HG03175 (cell line): ENCODE results near the gene YDJC.
"Not testable (repeated sequence)": the region's sequence is repeated elsewhere in the genome, so short reads cannot be mapped to it uniquely, and the experiment has no call there.

Source experiments
- ATAC-seq: cut with Tn5 transposase; IDR thresholded peaks from one replicate; pipeline ENCODE4 v1.9.1; 2021; ENCODE audit warnings: mild to moderate bottlenecking, moderate library complexity; ENCODE audit not compliant: unreplicated experiment

YDJC gene

DNA sequence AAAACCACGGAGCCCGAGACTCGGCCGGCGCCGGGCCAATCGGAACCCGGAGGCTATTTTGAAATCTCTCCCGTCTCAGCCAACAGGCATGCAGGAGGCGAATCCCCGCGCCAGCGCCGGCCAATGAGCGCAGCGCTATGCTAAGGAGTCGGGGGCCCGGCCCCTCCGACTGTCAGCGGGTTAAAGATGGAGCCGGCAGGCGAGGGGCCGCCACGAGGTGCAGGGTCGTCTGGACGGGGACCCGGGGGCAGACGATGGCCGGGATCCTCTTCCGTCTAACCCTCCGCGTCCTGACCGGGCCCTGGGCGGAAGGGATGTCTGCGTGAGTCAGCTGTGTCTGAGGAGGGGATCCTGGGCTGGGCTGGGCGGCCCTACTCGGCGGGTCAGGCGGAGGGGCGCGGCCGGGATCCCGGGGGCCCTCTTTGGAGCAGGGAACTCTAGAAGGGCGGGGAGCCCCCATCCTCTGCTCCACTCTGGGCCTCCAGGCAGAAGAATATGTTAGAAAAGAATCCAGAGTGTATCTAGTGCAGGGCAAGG is 22.3 kb upstream of the YDJC start:
- peak; percentile 86 for ATAC-seq

GRCh38 chr22:21651521-21652009 is 21.7 kb upstream of the YDJC start:
- ATAC-seq = no peak

GRCh38 chr22:21650823-21651520 is 21.1 kb upstream of the YDJC start:
- ATAC-seq = no peak

DNA sequence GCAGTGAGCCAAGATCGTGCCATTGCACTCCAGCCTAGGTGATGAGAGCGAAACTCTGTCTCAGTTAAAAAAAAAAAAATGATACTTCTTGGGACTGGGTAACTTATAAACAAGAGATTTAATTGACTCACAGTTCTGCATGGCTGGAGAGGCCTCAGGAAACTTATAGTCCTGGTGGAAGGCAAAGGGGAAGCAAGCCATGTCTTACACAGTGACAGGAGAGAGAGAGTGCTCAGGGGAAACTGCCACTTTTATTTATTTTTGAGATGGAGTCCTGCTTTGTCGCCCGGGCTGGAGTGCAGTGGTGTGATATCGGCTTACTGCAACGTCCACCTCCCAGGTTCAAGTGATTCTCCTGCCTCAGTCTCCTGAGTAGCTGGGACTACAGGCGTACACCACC is 20.5 kb upstream of the YDJC start:
- no peak for ATAC-seq

GRCh38 chr22:21646608-21647590 is 17.1 kb upstream of the YDJC start:
- ATAC-seq = no peak

DNA sequence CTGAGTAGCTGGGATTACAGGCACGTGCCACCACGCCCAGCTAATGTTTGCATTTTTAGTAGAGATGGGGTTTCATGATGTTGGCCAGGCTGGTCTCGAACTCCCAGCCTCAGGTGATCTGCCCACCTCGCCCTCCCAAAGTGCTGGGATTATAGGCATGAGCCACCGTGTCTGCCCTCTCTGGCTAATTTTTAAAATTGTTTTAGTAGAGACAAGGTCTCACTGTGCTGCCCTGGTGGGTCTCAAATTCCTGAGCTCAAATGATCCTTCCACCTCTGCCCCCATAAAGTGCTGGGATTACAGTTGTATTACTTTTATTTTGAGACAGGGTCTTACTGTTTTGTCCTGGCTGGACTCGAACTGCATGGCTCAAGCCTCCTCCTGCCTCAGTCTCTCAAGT is 15.7 kb upstream of the YDJC start:
- ATAC-seq = not testable (repeated sequence)

DNA sequence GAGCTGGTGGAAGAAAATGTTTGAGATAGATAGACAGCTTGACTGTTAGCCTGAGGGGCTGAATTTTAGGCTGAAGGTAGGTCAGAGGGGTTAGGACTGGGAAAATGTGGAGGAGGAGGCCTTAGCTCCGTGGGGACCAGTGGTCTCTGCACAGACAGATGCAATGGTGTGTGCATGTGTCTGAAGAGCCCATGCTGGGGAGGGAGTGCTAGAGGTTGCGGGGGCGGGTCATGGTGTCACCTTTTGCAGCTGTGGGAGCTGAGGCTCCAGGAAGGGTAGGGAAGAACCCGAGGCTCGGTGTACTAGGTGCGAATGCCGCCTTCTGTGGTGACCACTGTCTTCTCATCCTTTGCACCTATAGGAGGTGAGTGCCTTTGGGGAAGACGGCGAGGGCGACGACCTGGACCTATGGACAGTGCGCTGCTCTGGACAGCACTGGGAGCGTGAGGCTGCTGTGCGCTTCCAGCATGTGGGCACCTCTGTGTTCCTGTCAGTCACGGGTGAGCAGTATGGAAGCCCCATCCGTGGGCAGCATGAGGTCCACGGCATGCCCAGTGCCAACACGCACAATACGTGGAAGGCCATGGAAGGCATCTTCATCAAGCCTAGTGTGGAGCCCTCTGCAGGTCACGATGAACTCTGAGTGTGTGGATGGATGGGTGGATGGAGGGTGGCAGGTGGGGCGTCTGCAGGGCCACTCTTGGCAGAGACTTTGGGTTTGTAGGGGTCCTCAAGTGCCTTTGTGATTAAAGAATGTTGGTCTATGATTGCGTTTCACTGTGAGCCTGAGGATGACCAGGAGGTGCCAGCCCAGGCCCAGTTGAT is 13.9 kb upstream of the YDJC start:
- ATAC-seq = no peak

DNA sequence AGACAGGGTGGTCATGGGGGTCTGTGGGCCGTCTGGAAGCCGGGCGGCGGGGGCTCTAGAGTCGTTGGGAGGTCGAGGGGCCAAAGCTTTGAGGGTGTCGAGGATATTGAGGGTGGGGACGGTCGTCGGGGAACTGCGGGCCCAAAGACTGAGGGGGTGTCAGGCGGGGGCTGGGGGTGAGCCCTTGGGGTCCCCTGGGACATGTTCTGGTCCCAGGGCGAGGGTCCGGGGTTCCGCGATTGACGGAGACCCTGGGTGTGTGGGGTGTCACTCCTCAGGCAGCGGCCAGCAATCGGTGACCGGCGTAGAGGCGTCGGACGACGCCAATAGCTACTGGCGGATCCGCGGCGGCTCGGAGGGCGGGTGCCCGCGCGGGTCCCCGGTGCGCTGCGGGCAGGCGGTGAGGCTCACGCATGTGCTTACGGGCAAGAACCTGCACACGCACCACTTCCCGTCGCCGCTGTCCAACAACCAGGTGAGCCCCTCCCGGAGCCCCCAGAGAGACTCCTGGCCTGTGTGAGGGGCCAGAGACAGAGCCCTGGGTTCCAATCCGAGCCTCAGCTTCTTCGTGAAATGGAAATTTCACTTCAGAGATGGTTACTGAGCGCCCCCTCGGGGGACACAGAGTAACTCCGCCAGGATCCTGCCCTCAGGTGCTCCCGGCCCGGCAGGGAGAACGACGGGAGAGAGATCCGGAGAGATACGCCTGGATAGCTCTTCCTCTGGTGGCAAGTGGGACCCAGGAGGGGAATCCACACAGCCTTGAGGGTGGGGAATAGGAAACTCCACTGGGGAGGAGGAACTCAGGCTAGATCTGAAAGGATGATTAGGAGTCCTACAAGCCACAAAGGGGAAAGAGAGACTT is 13.0 kb upstream of the YDJC start:
- no peak for ATAC-seq

DNA sequence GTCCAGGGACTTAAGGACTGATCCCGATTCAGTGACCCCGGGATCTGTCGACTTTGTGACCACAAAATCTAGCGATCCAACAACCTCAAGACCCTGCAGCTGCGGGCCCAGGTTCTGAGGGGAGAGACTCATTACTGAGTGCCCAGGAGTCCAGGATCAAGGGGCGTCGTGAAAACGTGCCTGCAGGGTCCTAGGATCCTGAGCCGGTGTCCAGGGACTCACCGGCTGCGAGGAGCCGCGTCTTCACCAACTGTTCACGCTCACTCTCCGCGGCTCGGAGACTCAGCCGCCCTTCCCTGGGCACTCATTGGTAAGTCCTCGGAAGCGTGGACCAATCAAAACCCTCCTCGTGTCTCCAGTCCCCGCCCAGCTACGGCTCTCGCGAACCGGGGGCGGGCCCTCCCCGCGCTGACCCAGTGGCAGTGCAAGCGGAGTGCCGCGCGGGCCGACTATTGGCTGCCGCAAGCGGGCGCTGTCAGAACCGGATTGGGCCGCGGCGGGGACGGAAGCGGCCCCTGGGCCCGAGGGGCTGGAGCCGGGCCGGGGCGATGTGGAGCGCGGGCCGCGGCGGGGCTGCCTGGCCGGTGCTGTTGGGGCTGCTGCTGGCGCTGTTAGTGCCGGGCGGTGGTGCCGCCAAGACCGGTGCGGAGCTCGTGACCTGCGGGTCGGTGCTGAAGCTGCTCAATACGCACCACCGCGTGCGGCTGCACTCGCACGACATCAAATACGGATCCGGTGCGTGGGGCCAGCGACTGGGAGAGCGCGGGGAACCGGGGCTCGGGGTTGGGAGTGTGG is 12.2 kb upstream of the YDJC start, which contains the start of gene SDF2L1:
Gene SDF2L1 (plus strand): TSS at position 514 of the 795 bp plus-strand sequence. CDS start 35 bp downstream, at position 549.
- peak; percentile 95 for ATAC-seq

DNA sequence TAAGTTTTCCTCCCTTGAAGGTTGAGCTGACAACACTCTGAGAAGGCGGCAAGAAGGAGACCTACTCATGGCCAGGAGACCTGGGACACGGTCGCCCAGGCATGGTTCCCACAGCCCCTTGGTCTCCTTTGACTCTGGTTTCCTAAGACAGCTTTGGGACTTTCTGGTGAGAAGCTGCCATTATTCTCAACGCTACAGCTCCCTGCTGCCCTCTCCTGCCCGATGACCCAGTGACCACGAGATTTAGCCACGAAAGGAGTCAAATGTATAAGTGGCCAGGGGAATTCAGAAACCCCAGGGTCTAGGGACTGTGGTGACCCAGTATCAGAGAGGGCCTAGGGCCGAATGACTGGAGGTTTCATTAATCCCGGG is 11.6 kb upstream of the YDJC start:
- ATAC-seq = no peak

- no peak for ATAC-seq
These were observed 11.0 kb upstream of the YDJC start for GRCh38 chr22:21640810-21641209.

DNA sequence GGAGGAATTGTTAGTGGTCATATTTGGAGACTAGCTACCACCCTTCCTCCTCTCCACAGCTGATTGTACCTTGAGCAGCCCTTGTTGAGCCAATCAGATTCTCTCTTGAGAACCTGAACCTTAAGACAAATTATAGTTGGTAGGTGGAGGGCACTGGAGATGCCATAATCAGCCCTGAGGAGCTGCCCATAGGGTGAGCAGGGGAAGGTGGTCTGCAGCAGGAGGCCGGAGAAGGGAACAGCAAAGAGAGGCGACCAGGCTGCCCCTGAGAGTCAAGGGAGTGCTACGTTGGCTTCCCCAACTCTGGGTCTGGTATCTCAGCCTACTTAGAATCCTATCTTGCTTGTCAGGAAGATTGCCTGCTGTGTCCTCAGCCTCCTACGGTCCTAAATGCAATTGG is 9.5 kb upstream of the YDJC start:
- no peak for ATAC-seq

DNA sequence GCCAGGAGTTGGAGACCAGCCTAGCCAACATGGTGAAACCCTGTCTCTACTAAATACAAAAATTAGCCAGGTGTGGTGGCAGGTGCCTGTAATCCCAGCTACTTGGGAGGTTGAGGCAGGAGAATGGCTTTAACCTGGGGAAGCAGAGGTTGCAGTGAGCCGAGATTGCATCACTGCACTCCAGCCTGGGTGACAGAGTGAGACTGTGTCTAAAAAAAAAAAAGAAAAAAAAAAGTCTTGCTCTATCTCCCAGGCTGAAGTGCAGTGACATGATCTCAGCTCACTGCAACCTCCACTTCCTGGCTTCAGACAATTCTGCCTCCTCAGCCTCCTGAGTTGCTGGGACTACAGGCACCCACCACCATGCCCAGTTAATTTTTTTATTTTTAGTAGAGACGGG is 7.6 kb upstream of the YDJC start:
- ATAC-seq = not testable (repeated sequence)

- ATAC-seq = no peak
These were observed 6.9 kb upstream of the YDJC start for GRCh38 chr22:21636629-21637218.

DNA sequence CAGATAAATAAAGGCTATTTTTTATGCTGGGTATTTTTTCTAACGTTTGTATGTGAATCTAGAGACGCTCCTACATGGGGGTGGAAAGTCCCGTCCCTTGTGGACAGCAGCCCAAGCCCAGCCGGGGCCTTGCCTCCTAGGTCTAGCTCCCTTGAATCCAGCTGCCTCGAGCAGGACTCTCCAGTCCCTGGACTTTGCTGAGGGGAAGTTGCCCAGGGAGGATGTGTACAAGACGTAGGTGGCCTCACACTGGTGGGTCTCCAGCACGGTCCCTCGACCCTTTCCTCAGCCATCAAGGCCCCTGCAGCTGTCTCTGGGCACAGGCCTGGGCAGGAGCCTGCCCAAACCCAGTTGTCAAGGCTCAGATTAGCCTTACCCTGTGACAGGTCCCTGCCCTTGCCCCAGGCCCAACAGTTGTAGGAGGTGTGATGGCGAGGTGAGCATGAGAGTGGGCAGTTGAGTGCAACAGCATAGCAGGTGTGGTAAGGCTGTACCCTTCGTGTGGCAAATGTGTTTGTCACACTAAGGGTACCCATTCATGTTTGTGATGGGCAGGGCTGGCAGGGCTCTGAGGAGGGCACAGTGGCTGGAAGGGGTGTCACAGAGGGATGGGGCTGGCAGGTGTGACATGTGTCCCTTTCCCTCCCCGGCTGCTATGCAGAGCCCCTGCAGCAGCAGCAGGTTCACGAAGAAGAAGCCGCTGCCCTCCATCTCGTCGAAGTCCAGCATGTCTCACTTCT is 6.1 kb upstream of the YDJC start:
- no peak for ATAC-seq

- ATAC-seq = no peak
These were observed 5.0 kb upstream of the YDJC start for GRCh38 chr22:21634844-21635243.

- ATAC-seq = no peak
These were observed 4.3 kb upstream of the YDJC start for GRCh38 chr22:21634081-21634480.

- ATAC-seq = no peak
These were observed 3.7 kb upstream of the YDJC start for GRCh38 chr22:21633481-21633880.
